HuH-7.5 (cell line): ENCODE data around the gene MID1.

Source experiments
- DNase-seq: peaks from one replicate; pipeline ENCODE4 v3.0.0; 2011; ENCODE audit warnings: low spot score

Gene MID1

GRCh38 chrX:10576777-10577447 lies 43.5 kb downstream of the MID1 start:
- no peak for DNase-seq

- no peak for DNase-seq
Observed at GRCh38 chrX:10576186-10576585, 44.2 kb downstream of the MID1 start.

DNA sequence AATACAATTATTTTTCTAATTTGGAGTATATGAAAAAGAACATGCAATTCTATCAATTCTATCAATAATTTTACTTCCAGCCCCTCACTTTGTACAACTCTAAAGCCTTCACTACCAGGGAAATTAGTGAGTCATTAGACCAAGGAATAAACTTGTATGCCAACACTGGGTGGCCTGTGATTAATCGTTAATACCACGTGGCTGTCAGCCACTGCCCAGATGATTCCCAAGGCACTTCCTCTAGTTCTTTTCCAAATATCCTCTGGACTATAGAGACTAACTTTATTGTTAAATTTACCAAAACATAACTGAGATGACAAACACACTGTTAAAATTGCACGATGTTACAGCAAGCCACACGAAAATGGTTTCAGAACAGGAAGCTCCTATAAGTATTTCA lies 45.7 kb downstream of the MID1 start:
- DNase-seq: no peak

GRCh38 chrX:10571260-10571659 lies 49.1 kb downstream of the MID1 start:
- no peak for DNase-seq

GRCh38 chrX:10570601-10571000 lies 49.8 kb downstream of the MID1 start:
- no peak for DNase-seq

GRCh38 chrX:10569946-10570345 lies 50.4 kb downstream of the MID1 start:
- DNase-seq: no peak

DNA sequence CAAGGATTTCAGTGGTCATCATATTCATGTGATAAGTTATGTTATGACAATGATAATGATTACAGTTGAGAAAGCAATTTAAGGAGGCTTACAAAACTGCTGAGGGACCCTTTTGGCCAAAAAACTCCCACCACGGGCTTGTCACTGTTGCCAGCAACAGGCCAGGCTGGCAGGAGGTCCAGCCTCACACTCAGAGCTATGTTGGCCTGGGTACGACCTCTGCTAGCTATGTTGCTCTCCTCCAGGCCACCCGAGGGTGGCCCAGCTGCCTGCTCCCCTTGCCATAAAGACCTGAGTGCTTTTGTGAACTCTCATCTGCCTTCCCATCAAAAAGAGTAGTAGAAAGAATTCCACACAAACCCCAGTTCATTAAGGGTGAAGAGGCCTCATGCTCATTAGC lies 52.0 kb downstream of the MID1 start:
- DNase-seq: no peak

DNA sequence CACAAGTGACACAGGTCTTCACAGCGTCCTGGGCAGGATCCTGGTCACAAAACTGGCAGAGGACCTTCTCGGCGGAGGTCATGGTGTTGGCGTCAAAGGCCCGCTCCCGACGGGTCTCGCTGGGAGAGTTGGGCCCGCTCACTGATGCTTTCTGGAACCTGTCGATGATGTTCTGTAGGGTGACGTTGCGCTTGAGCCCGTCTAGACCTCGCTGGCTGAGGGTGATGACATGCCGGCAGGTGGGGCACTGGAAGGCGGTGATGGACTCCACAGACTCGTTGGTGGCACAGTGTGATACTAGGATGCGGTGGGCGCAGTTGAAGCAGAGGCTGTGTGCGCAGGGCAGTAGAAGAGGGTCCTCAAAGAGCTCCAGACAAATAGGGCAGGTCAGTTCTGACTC lies 53.2 kb downstream of the MID1 start:
- no peak for DNase-seq

DNA sequence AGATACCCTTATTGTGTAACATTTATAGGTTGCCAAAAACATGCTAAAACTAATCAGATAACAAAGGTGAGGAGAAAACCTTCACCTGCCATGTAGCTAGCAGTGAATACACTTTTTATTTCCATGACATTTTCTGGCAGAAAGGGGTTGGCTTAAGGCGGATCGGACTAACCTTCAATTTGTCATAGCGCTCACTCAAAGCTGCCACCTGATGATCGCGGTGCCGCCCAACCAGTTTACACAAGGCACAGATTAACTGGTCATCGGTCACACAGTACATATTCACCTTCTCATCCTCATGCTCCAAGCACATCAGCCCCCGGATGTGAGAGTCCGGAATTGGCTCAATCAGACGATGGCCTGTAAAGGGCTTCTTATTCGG lies 53.7 kb downstream of the MID1 start:
- DNase-seq: no peak

- DNase-seq: no peak
Observed at GRCh38 chrX:10564484-10564883, 55.9 kb downstream of the MID1 start.

DNA sequence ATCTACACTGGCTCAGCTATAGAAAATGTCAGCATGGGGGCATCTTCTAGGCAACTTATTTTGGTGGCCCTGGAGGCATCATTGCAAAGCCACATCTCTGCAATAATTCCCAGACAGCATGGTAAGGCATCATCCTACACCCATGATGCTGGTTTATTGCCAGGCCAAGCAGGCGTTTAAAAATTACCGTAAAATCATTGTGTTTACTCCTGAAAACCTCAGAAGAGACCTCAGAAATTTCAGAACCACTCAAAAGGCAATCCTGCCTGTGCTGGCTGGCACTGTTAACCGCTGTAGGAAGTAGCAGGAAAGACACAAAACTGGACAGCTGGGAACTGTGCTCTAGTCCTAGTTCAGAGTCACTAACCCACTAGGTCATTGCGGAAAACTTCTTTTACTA lies 63.2 kb downstream of the MID1 start:
- no peak for DNase-seq

DNA sequence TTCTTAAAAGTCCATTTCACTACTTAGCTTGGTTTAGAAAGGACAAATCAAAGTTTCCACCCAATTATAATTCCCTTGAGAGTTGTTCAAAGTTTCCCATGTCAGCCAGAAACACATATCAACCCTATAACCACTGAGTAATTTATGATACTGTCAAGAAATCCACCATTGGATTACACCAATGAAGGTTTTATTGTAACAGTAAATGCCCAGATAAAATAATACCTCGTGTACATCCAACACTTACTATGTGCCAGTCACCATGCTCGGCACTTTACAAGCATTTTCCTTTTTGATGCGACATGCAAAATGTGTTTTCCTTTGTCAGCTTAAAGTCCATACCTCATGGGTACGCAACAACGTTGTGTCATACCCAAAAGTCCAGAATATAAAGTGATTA lies 64.0 kb downstream of the MID1 start:
- no peak for DNase-seq

DNA sequence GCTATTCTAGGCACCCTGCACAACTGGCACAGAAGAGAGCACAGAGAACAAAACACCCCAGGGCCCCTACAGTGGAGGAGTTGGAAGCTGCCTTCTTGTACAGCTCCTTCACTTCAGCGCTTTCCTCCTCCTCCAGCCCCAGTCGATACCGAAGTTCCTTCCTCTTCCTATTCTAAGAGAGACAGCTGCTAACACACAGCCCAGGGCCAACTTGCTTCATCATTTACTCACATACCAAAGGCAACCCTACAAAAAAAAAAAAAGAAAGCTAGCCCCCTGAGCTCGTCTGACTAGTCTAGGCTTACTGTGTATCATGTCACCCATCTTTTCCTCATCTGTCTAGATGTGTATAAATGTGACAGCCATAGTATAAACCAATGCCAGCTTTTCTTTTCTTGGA lies 64.5 kb downstream of the MID1 start:
- DNase-seq: no peak

DNA sequence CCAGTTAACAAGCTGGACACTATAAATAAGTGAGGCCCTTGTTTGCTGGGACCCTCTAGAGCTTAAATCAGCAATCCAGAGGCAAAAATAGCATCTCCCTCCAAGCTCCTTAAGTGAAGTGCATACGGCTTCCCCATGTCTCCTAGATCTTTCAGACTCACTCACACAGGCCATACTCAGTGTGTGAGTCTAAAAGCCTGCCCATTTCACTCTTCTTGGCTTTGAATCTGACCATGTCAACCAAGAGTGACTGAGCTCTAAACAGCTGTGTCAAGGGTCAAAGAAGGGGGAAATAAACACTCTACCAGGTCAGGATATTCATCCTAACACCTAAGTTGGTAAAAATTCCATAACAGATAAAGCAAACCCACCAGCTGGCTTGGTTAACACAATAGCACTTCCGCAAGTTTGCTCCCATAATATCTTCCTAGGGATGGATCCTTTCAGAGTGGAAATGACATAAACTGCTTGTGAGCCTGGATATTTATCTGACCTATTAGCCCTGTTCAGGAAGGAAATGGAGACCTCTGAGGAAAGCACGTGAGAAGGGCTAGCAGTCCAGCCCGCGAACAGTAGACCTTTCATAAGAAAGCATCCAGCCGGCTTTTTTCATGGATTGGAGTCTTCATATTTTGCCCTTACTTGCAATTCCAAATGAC lies 65.6 kb downstream of the MID1 start:
- DNase-seq: no peak

- no peak for DNase-seq
Observed at GRCh38 chrX:10549280-10549679, 71.1 kb downstream of the MID1 start.

DNA sequence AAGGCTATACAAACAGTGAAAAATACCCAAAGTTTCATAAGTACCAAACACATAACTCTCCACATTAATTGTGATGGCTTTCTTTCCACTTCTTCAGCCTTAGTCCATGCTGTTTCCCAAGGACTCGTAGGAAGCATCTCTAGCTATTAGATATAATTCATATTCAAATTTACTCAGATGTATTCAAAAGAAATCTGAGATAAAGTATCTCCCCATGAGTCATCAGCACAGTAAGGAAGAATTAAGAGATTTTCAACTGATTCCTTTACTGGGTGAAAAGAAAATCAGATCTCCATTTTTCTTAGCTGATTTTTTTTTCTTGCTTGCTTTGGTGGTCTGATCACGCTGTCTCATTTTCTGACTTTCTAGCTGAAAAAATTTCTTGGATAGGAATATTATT lies 71.7 kb downstream of the MID1 start:
- no peak for DNase-seq

- DNase-seq: no peak
Observed at GRCh38 chrX:10545882-10546281, 74.5 kb downstream of the MID1 start.

DNA sequence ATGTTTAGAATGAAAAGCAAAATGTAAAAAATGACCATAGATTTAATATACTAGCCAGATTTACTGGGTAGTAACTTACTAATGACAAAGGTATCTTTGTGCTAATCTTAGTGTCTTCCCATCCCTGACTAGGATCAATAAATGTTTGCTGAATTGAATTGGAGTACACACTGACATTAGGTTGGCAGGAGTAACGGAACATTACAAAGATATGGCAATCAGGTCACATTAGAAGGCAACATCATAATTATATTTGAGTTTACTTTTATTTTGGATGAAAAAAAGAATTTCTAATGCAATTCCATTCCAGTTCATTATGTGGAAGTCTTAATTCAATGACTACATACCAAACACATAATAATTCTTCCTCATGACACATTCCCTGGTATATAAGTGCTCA lies 77.8 kb downstream of the MID1 start:
- DNase-seq: no peak

DNA sequence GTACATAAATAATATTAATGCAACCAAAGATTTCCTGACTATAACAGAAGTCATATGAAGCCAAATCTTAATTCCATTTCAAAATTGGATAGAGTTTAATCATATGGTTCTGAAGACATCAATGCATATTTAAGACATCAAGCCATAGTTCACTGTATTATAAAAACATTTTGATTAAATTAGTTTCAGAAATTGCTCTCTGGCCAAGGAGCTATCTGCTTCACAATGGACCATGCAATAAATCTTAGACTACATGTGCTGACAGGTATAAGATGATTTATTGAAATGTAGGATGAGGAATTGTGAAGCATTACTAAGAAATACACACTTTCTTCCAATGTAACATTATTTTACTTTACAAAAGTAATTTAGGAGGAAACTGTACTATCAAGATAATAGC lies 81.6 kb downstream of the MID1 start:
- DNase-seq: no peak

- DNase-seq: no peak
Observed at GRCh38 chrX:10537308-10537707, 83.1 kb downstream of the MID1 start.

DNA sequence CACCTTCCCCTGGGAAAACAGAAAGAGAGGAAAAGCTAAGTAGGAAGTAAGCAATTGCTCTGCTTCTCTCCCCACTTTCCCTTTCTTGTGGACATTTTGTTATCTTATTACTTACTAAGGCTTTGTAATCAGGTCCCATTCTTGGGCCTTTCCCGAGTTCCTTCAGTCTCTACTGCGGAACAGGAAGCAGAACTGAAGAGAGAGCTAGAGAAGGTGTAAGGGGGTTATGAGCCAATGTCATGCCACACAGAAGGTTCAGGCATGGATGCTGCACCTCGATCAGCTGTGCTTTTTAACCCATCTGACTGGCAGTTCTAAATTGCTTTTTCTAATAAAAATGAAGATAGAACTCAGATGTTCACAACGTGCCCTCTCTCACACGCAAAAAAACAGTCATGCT lies 83.6 kb downstream of the MID1 start:
- no peak for DNase-seq

- no peak for DNase-seq
Observed at GRCh38 chrX:10534611-10535010, 85.8 kb downstream of the MID1 start.

DNA sequence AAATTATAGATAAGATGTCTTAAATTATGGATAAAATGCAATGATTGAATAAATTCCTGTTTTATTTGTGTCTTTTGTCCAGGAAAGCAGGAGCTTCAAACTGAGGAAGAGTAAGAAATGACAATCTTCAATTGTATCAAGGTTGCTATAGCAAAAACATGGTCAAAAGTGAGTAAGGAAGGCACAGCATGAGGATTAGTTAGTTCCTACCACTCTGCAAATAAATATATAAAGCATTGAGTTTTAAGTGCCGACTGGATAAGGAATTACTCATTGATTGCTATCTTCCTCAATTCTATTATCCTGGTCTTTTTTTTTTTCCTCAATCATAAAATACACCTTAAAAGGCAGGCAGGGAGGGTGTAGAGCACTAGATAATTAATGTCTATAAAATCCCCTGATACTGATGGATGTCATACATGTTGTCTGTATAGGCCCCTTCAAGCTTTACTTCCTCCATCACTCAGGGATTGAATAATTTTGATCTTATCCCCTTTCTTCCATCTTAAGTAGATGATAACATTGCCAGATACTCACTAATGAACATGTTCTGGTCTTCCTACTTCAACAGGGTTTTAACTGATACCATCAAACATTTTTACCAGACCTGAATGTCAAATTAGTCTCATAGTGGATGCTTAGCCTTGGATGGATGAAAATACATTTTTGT lies 86.6 kb downstream of the MID1 start:
- no peak for DNase-seq

- DNase-seq: no peak
Observed at GRCh38 chrX:10531927-10532326, 88.5 kb downstream of the MID1 start.
